DOHH2 (cell line): ENCODE data around the gene COX6A2.

Source experiments
- H3F3A ChIP-seq: fragments of 200-600 bp; sonication (generic), shearing (Covaris generic); 2 replicates; pipeline ENCODE4 v1.6.0; 2016; ENCODE audit warnings: antibody characterized with exemption, mild to moderate bottlenecking; ENCODE audit not compliant: control insufficient read depth, insufficient read depth
- H3K27ac ChIP-seq: fragments of 200-600 bp; sonication (generic); 2 replicates; pipeline ENCODE4 v1.5.1; 2014; ENCODE audit warnings: low read depth, mild to moderate bottlenecking, low read length, moderate library complexity
- H3K27me3 ChIP-seq: fragments of 200-600 bp; sonication (generic); 2 replicates; pipeline ENCODE4 v1.6.1; 2014; ENCODE audit warnings: mild to moderate bottlenecking, low read length, mixed read lengths; ENCODE audit not compliant: control insufficient read depth
- H3K36me3 ChIP-seq: fragments of 200-600 bp; sonication (generic); 2 replicates; pipeline ENCODE4 v1.6.1; 2014; ENCODE audit warnings: mild to moderate bottlenecking, low read length, moderate library complexity, mixed read lengths; ENCODE audit not compliant: control insufficient read depth
- H3K4me1 ChIP-seq: fragments of 200-600 bp; sonication (generic); 2 replicates; pipeline ENCODE4 v1.6.1; 2014; ENCODE audit warnings: mild to moderate bottlenecking, low read length, mixed read lengths; ENCODE audit not compliant: control insufficient read depth
- H3K4me2 ChIP-seq: fragments of 200-600 bp; sonication (generic); 2 replicates; pipeline ENCODE4 v1.6.0; 2014; ENCODE audit warnings: mild to moderate bottlenecking, low read length, moderate library complexity
- H3K4me3 ChIP-seq: fragments of 200-600 bp; sonication (generic); 2 replicates; pipeline ENCODE4 v1.5.1; 2014; ENCODE audit warnings: mild to moderate bottlenecking, low read length, mixed read lengths
- H3K79me2 ChIP-seq: fragments of 200-600 bp; sonication (generic); 2 replicates; pipeline ENCODE4 v1.6.1; 2014; ENCODE audit warnings: mild to moderate bottlenecking, low read length, mixed read lengths; ENCODE audit not compliant: control insufficient read depth
- H3K9me2 ChIP-seq: fragments of 200-600 bp; sonication (generic); replicated peaks from 2 replicates; pipeline ENCODE4 v1.6.1; 2014; ENCODE audit warnings: mild to moderate bottlenecking, low read length, mixed read lengths; ENCODE audit not compliant: control insufficient read depth
- H3K9me3 ChIP-seq: fragments of 200-600 bp; sonication (generic); 2 replicates; pipeline ENCODE4 v1.6.1; 2014; ENCODE audit warnings: antibody characterized with exemption, low read length, mixed read lengths; ENCODE audit not compliant: control insufficient read depth, insufficient read depth
- H4K20me1 ChIP-seq: fragments of 200-600 bp; sonication (generic); 2 replicates; pipeline ENCODE4 v1.6.0; 2014; ENCODE audit warnings: low read depth, mild to moderate bottlenecking, antibody characterized with exemption, low read length, moderate library complexity; ENCODE audit not compliant: control insufficient read depth, insufficient read depth
- CTCF ChIP-seq: fragments of 200-600 bp; sonication (generic); IDR thresholded peaks from one replicate; pipeline ENCODE4 v1.5.1; 2014; ENCODE audit warnings: antibody characterized with exemption, mild to moderate bottlenecking, low read depth, low read length; ENCODE audit not compliant: poor library complexity, severe bottlenecking
- EZH2phosphoT487 ChIP-seq: fragments of 200-600 bp; sonication (generic); IDR thresholded peaks from 2 replicates; pipeline ENCODE4 v1.6.1; 2017; ENCODE audit warnings: borderline replicate concordance, mild to moderate bottlenecking, antibody characterized with exemption, low read length, moderate library complexity, mixed read lengths

The COX6A2 gene

GRCh38 chr16:31458844-31459686, 30.9 kb upstream of the COX6A2 start, which contains the start of gene ARMC5:
ARMC5 (plus strand) TSS chr16:31459501; CDS start chr16:31459525, 24 bp downstream.
- peak within 1 kb of the TSS; percentile 95 for H3K4me2 ChIP-seq
- no peaks in the 10 kb centered on the region for H3K9me2 ChIP-seq
- H3K27ac ChIP-seq: peak within 1 kb of the TSS; percentile 81
- H4K20me1 ChIP-seq: peaks cover 28% of the 10 kb centered on the region
- peaks cover 42% of the 10 kb centered on the region for H3K79me2 ChIP-seq
- peak; percentile 74 for TF ChIP-seq CTCF
- TF ChIP-seq EZH2phosphoT487: no peak
- peaks cover 20% of the 10 kb centered on the region for H3K36me3 ChIP-seq
- no peaks in the 10 kb centered on the region for H3K9me3 ChIP-seq
- H3K4me3 ChIP-seq: peak within 1 kb of the TSS; percentile 89
- H3F3A ChIP-seq: no peaks in the 10 kb centered on the region
- H3K27me3 ChIP-seq: no peaks in the 10 kb centered on the region; the same call in 1 of the 2 replicates
- H3K4me1 ChIP-seq: peaks cover 32% of the 10 kb centered on the region

GRCh38 chr16:31458073-31458843, 30.1 kb upstream of the COX6A2 start:
- Histone ChIP-seq H3K9me2 (no peaks in the 10 kb centered on the region), H3K79me2 (peaks cover 42% of the 10 kb centered on the region), H3K4me2 (peak overlapping the region; percentile 91), H4K20me1 (peaks cover 30% of the 10 kb centered on the region), H3K36me3 (peaks cover 20% of the 10 kb centered on the region), H3K9me3 (no peaks in the 10 kb centered on the region), H3K4me1 (peaks cover 32% of the 10 kb centered on the region), H3K4me3 (peak overlapping the region; percentile 89), H3F3A (no peaks in the 10 kb centered on the region), H3K27ac (peak overlapping the region; percentile 81), H3K27me3 (no peaks in the 10 kb centered on the region; the same call in 1 of the 2 replicates)
- no peak for TF ChIP-seq EZH2phosphoT487
- no peak for TF ChIP-seq CTCF

- Histone ChIP-seq H3K9me2 (no peaks in the 10 kb centered on the region), H4K20me1 (peaks cover 30% of the 10 kb centered on the region), H3F3A (peaks cover 3% of the 10 kb centered on the region; the same call in 1 of the 2 replicates), H3K27ac (no peak overlapping the region), H3K27me3 (no peaks in the 10 kb centered on the region; the same call in 1 of the 2 replicates), H3K4me2 (peak overlapping the region; percentile 91), H3K36me3 (peaks cover 20% of the 10 kb centered on the region), H3K9me3 (no peaks in the 10 kb centered on the region), H3K79me2 (peaks cover 42% of the 10 kb centered on the region), H3K4me3 (peak overlapping the region; percentile 89; the same call in 1 of the 2 replicates), H3K4me1 (peaks cover 32% of the 10 kb centered on the region)
- no peak for TF ChIP-seq EZH2phosphoT487
- no peak for TF ChIP-seq CTCF
These were observed 28.8 kb upstream of the COX6A2 start for GRCh38 chr16:31456988-31457360.
